T-helper 17 cell (primary cell): Measurements from ENCODE around the gene BICD1. TPM values are rescaled to one million over a fixed set of nuclear protein-coding genes. Genes with fewer than 3 reads are reported as not detected.

Experiments
- ATAC-seq: fragments of 150-1000 bp; cut with Tn5 transposase; 2 replicates; pipeline ENCODE4 v1.10.0; 2021; ENCODE audit warnings: mild to moderate bottlenecking, moderate library complexity
- DNase-seq, 3 donors: peaks; one replicate each; pipeline versions ENCODE4 v3.0.0 to v3.0.0-alpha.2; 2020 to 2021
- H3K9me3 ChIP-seq: one replicate; pipeline ENCODE4 v1.7.0; 2013; ENCODE audit warnings: low read length, mild to moderate bottlenecking; ENCODE audit not compliant: control insufficient read depth, poor library complexity, severe bottlenecking
- H3K27ac Mint-ChIP-seq: one replicate; pipeline ENCODE4 v1.8.0; 2022; ENCODE audit warnings: mild to moderate bottlenecking, moderate library complexity, mixed read lengths
- H3K27me3 Mint-ChIP-seq: one replicate; pipeline ENCODE4 v1.8.0; 2022; ENCODE audit warnings: mixed read lengths
- H3K36me3 Mint-ChIP-seq: one replicate; pipeline ENCODE4 v1.8.0; 2022; ENCODE audit warnings: low read depth, mixed read lengths
- H3K4me1 Mint-ChIP-seq: one replicate; pipeline ENCODE4 v1.8.0; 2022; ENCODE audit warnings: mild to moderate bottlenecking, mixed read lengths
- H3K4me3 Mint-ChIP-seq: one replicate; pipeline ENCODE4 v1.8.0; 2022; ENCODE audit warnings: mild to moderate bottlenecking, moderate library complexity, mixed read lengths
- total RNA-seq, 4 donors: library from RNA in 2 of 4; stranded (reverse) in 2 of 4; gene quantifications; one replicate each; pipeline ENCODE4 v1.2.3 and lab custom pipeline; 2022 to 2026

Gene BICD1
- total RNA-seq, 2 donors from 2014 or later = 10.5 to 15.8 TPM

- no peaks in the 10 kb centered on the region for H3K27me3 Mint-ChIP-seq
- no peak overlapping the region for H3K27ac Mint-ChIP-seq
- DNase-seq (no peak), ATAC-seq (no peak)
- no peak overlapping the region for H3K4me3 Mint-ChIP-seq
- no peaks in the 10 kb centered on the region for H3K9me3 ChIP-seq
- peaks cover 10% of the 10 kb centered on the region for H3K36me3 Mint-ChIP-seq
- H3K4me1 Mint-ChIP-seq = peaks cover 9% of the 10 kb centered on the region
Observed at GRCh38 chr12:32254260-32254956, 147.8 kb downstream of the BICD1 start.

- peaks cover 10% of the 10 kb centered on the region for H3K36me3 Mint-ChIP-seq
- no peak overlapping the region for H3K27ac Mint-ChIP-seq
- peaks cover 7% of the 10 kb centered on the region for H3K4me1 Mint-ChIP-seq
- ATAC-seq (no peak), DNase-seq (no peak)
- H3K9me3 ChIP-seq = no peaks in the 10 kb centered on the region
- H3K27me3 Mint-ChIP-seq = no peaks in the 10 kb centered on the region
- no peak overlapping the region for H3K4me3 Mint-ChIP-seq
Observed at GRCh38 chr12:32255588-32255987, 148.9 kb downstream of the BICD1 start.

DNA sequence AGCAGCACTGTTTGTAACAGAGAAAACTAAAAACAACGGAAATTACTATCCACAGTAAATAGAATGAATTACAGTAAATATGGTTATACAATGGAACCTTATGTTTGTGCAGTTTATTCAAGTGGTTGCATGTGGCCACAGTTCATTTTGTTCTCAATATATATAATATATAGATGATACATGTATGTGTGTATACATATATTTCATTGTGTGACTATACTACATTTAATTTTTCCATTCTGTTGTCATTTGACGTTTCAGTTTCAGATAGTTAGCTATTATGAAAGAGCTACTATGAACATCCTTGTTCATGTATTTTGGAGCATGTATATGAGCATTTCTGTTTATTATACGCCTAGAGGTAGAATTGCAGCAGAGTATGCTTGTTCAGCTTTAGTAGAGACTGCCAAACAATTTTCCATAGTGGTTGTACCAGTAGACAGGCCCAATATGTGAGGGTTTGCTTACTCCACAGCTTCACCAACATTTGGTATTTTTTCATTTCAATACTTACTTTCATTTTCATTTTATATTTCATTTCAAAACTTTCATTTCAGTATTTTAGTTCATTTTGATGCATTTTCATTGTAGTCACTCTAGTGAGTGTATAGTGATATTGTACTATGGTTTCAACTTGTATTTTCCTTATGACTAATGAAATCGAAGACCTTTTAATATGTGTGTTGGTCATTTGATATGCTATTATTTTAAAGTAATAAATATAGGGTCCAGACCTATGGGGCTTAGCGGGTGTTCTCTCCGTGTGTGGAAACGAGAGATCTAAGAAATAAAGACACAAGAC is 151.2 kb downstream of the BICD1 start:
- Mint-ChIP-seq H3K36me3 (peaks cover 10% of the 10 kb centered on the region), H3K27me3 (no peaks in the 10 kb centered on the region), H3K27ac (no peak overlapping the region), H3K4me1 (peaks cover 7% of the 10 kb centered on the region), H3K4me3 (no peak overlapping the region)
- ATAC-seq = no peak
- H3K9me3 ChIP-seq = no peaks in the 10 kb centered on the region
- no peak for DNase-seq

- H3K9me3 ChIP-seq = no peaks in the 10 kb centered on the region
- no peaks in the 10 kb centered on the region for H3K27me3 Mint-ChIP-seq
- H3K4me3 Mint-ChIP-seq = no peak overlapping the region
- peaks cover 2% of the 10 kb centered on the region for H3K4me1 Mint-ChIP-seq
- ATAC-seq (no peak), DNase-seq (no peak)
- no peak overlapping the region for H3K27ac Mint-ChIP-seq
- no peaks in the 10 kb centered on the region for H3K36me3 Mint-ChIP-seq
Observed at GRCh38 chr12:32260696-32261095, 154.0 kb downstream of the BICD1 start.

DNA sequence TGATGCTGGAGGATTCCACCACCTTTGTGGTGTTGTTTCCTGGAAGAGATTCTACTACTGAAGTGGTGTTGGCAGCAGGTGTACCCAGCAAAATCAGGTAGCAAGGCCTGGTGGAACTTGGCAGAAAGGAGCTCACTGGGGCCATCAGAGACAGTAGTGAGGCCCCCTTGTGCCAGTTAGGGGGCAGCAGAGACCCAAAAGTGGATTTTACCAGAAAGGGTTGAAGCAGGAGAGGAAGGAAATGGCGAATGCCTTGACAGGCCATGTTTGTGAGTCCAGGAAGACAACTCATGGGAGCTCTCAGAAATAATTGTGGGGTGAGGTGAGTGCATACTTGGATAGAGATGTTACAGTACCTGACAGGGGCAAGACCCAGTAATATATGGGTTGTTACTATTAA is 155.0 kb downstream of the BICD1 start:
- no peak for ATAC-seq
- Mint-ChIP-seq H3K36me3 (no peaks in the 10 kb centered on the region), H3K4me3 (no peak overlapping the region), H3K27ac (no peak overlapping the region), H3K4me1 (peaks cover 3% of the 10 kb centered on the region), H3K27me3 (no peaks in the 10 kb centered on the region)
- no peaks in the 10 kb centered on the region for H3K9me3 ChIP-seq
- DNase-seq = no peak

DNA sequence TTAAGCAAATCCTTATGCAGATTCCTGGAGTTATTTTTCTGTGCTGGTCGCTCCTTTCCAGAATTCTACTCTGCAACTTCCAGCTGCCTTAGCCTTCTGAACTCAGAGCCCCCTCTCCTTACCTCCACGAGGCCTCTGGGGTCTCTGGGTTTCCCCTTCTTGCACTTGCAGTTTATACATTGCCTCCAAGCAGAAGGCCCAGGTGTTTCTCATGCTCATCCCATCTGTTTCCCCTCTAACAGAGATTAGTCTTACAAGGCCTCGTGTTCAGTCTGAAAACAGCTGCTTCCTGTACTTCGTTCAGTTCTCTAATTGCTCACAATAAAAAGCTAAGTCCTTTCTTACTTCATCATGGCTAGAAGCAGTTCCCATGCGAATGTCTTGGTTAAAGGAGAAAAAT is 158.3 kb downstream of the BICD1 start:
- Mint-ChIP-seq H3K27ac (no peak overlapping the region), H3K36me3 (no peaks in the 10 kb centered on the region), H3K4me1 (peaks cover 3% of the 10 kb centered on the region), H3K4me3 (no peak overlapping the region), H3K27me3 (no peaks in the 10 kb centered on the region)
- no peaks in the 10 kb centered on the region for H3K9me3 ChIP-seq
- DNase-seq (no peak), ATAC-seq (peak; percentile 50)

GRCh38 chr12:32265456-32265855 is 158.8 kb downstream of the BICD1 start:
- ATAC-seq = no peak
- H3K36me3 Mint-ChIP-seq = no peaks in the 10 kb centered on the region
- peaks cover 3% of the 10 kb centered on the region for H3K4me1 Mint-ChIP-seq
- H3K27ac Mint-ChIP-seq = no peak overlapping the region
- H3K9me3 ChIP-seq = no peaks in the 10 kb centered on the region
- no peak overlapping the region for H3K4me3 Mint-ChIP-seq
- H3K27me3 Mint-ChIP-seq = no peaks in the 10 kb centered on the region
- no peak for DNase-seq

DNA sequence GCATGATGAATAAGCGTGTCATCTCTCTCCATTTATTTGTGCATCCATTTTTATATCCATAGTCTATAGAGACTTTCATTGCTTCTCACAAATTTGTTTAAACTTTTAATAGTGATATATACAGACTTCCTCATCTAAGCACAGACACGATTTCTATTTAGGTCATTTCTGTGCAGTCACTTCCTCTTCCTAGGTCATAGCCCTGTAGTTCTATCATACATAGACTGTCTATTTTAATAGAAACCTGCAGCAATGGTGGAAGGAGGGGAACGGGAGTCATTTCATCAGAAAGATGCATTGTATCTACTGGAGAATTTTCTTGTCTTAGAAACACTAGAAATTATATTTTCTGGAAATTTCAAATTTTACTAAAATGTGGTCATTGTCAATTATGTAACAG is 159.3 kb downstream of the BICD1 start:
- DNase-seq (no peak), ATAC-seq (peak; percentile 54)
- Mint-ChIP-seq H3K27me3 (no peaks in the 10 kb centered on the region), H3K36me3 (no peaks in the 10 kb centered on the region), H3K4me1 (peaks cover 3% of the 10 kb centered on the region), H3K27ac (no peak overlapping the region), H3K4me3 (no peak overlapping the region)
- H3K9me3 ChIP-seq = no peaks in the 10 kb centered on the region

DNA sequence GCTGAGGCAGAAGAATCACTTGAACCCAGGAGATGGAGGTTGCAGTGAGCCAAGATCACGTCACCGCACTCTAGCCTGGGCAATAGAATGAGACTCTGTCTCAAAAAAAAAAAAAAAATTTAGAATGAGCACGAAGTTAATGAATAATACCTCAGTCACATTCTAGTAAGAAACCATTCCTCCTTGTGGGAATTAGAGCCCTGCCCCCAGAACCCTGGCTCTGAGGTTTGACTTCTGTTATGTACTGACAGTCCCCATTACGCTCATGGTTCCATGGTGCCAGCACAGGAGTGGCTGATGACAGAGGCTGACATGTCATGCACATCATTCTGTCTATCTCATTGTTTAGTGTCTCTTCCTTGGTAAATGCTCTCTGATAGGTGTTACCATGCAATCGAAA is 160.1 kb downstream of the BICD1 start:
- H3K4me3 Mint-ChIP-seq = no peak overlapping the region
- peaks cover 8% of the 10 kb centered on the region for H3K4me1 Mint-ChIP-seq
- no peak for DNase-seq
- H3K27me3 Mint-ChIP-seq = no peaks in the 10 kb centered on the region
- no peak for ATAC-seq
- no peaks in the 10 kb centered on the region for H3K9me3 ChIP-seq
- no peak overlapping the region for H3K27ac Mint-ChIP-seq
- no peaks in the 10 kb centered on the region for H3K36me3 Mint-ChIP-seq

DNA sequence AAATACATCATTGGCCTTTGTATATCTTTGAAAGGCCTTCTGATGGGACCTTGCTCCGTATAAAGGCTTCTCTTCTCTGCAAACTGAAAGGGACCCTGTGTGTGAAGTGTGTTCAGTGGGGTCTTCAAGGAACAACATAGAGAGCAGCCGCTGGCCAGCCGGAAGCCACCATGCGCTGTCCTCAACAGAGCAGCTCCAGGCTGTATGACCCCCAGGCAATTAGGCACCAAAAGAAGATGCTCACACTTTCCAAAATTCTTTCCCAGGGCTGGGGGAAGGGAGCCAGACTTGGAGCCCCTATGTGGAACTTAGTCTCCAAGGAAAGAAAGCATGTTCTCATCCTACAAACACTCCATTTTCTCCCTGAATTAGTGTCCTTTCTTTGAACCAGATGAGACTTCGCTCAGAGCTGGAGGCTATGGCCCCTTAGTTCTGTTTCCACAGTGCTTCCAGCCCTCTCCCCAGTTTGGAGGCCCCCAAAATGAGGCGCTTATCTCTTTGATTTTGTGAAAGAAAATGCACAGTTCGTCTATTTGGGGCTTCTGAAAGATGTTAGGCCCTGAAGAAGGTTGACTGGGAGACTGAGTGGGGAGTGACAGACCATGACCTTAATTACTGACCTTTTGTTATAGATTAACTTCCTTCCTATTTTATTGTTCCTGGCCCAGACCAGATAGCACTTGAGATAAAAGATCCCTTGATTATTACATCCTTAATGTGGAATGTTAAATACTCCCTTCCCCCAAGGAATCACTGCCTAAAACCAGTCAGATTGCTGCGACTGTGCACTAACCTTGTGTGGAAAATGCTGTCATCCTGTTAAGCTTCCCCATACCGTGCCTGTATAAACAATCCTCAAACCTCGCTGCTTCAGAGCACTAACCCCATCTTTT is 164.4 kb downstream of the BICD1 start:
- no peaks in the 10 kb centered on the region for H3K9me3 ChIP-seq
- Mint-ChIP-seq H3K36me3 (peaks cover 3% of the 10 kb centered on the region), H3K27me3 (no peaks in the 10 kb centered on the region), H3K4me1 (peaks cover 10% of the 10 kb centered on the region), H3K27ac (peak overlapping the region; percentile 68), H3K4me3 (no peak overlapping the region)
- DNase-seq (no peak), ATAC-seq (no peak)

- Mint-ChIP-seq H3K36me3 (peaks cover 3% of the 10 kb centered on the region), H3K4me1 (peaks cover 10% of the 10 kb centered on the region), H3K4me3 (peak overlapping the region; percentile 9), H3K27me3 (no peaks in the 10 kb centered on the region), H3K27ac (peak overlapping the region; percentile 22)
- no peaks in the 10 kb centered on the region for H3K9me3 ChIP-seq
- ATAC-seq (no peak), DNase-seq (no peak)
Observed at GRCh38 chr12:32272465-32272864, 165.8 kb downstream of the BICD1 start.

- Mint-ChIP-seq H3K27me3 (no peaks in the 10 kb centered on the region), H3K27ac (peak overlapping the region; percentile 22), H3K4me1 (peaks cover 10% of the 10 kb centered on the region), H3K36me3 (peaks cover 3% of the 10 kb centered on the region), H3K4me3 (no peak overlapping the region)
- no peak for ATAC-seq
- no peaks in the 10 kb centered on the region for H3K9me3 ChIP-seq
- no peak for DNase-seq
Observed at GRCh38 chr12:32273063-32273522, 166.4 kb downstream of the BICD1 start.

DNA sequence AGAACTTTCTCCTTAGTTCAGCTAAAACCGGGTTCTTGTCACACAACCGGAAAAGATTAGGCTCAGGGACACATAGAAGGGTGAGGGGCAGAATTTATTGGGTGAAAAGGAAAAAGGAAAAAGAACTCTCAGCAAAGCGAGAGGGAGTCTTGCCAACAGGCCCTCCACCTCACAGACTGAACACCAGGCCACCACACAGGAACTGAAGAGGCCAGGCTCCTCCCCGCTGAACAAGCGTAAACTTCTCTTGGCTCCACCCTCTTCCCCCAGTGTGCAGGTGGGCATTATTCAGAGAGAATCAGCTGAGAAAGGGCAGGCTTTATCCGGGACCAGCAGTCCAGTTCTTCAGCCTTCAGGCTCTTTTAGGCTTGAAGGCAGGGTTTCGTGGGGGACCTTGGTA is 167.1 kb downstream of the BICD1 start:
- Mint-ChIP-seq H3K27ac (peak overlapping the region; percentile 22), H3K36me3 (peaks cover 3% of the 10 kb centered on the region), H3K4me3 (no peak overlapping the region), H3K4me1 (peaks cover 10% of the 10 kb centered on the region), H3K27me3 (no peaks in the 10 kb centered on the region)
- H3K9me3 ChIP-seq = no peaks in the 10 kb centered on the region
- ATAC-seq (peak; percentile 63), DNase-seq (no peak)
